HG03039 (cell line): ENCODE measurements around the gene SNX4.
"Not testable (repeated sequence)": the region's sequence is repeated elsewhere in the genome, so short reads cannot be mapped to it uniquely, and the experiment has no call there.

ENCODE experiments used
- ATAC-seq: cut with Tn5 transposase; IDR thresholded peaks from one replicate; pipeline ENCODE4 v1.9.1; 2021; ENCODE audit warnings: mild to moderate bottlenecking, moderate library complexity; ENCODE audit not compliant: unreplicated experiment

Gene SNX4

GRCh38 chr3:125519678-125520562, at the start of gene SNX4:
TSS of gene SNX4 (minus strand) at chr3:125520202. CDS start at chr3:125520172, 30 bp downstream.
- peak; percentile 75 for ATAC-seq

GRCh38 chr3:125556314-125556713, 36.3 kb upstream of the SNX4 start:
- no peak for ATAC-seq

- no peak for ATAC-seq
These were observed 32.4 kb upstream of the SNX4 start for GRCh38 chr3:125552401-125552800.

GRCh38 chr3:125528920-125529319, 8.9 kb upstream of the SNX4 start:
- ATAC-seq, result no peak

- no peak for ATAC-seq
These were observed 5.2 kb upstream of the SNX4 start for GRCh38 chr3:125525153-125525552.

- ATAC-seq, result not testable (repeated sequence)
These were observed 539 bp upstream of the SNX4 start for GRCh38 chr3:125520563-125520919.

GRCh38 chr3:125515421-125515820, 4.6 kb downstream of the SNX4 start:
- no peak for ATAC-seq

GRCh38 chr3:125513490-125514115, 6.4 kb downstream of the SNX4 start:
- no peak for ATAC-seq

- ATAC-seq, result peak; percentile 47
These were observed 7.7 kb downstream of the SNX4 start for GRCh38 chr3:125512135-125512920.

GRCh38 chr3:125511420-125512118, 8.4 kb downstream of the SNX4 start:
- no peak for ATAC-seq

- ATAC-seq, result no peak
These were observed 12.9 kb downstream of the SNX4 start for GRCh38 chr3:125507128-125507527.

- no peak for ATAC-seq
These were observed 21.4 kb downstream of the SNX4 start for GRCh38 chr3:125498630-125499029.

GRCh38 chr3:125496701-125497100, 23.3 kb downstream of the SNX4 start:
- no peak for ATAC-seq

GRCh38 chr3:125482406-125482805, 37.6 kb downstream of the SNX4 start:
- no peak for ATAC-seq

- ATAC-seq, result no peak
These were observed 38.2 kb downstream of the SNX4 start for GRCh38 chr3:125481786-125482185.

GRCh38 chr3:125481375-125481759, 38.6 kb downstream of the SNX4 start:
- ATAC-seq, result not testable (repeated sequence)

GRCh38 chr3:125480656-125481374, 39.2 kb downstream of the SNX4 start:
- no peak for ATAC-seq

- no peak for ATAC-seq
These were observed 40.9 kb downstream of the SNX4 start for GRCh38 chr3:125479091-125479490.

GRCh38 chr3:125478326-125478725, 41.7 kb downstream of the SNX4 start:
- ATAC-seq, result no peak

- ATAC-seq, result no peak
These were observed 42.3 kb downstream of the SNX4 start for GRCh38 chr3:125477701-125478100.
